K562 (cell line): ENCODE measurements around the gene TIAM1. TPM values are rescaled to one million over a fixed set of nuclear protein-coding genes. Genes with fewer than 3 reads are reported as not detected.

Experiments used
- ATAC-seq: fragments of 200-7000 bp; cut with Tn5 transposase; 3 replicates; pipeline ENCODE4 v1.9.1; 2020; ENCODE audit warnings: moderate library complexity
- BruUV-seq: library from RNA; stranded (reverse); fragments of 400-500 nt; replicated peaks from 2 replicates; lab custom pipeline; 2021; lab: Mats Ljungman, UMichigan
- CTCF ChIA-PET: fragments of 300-600 bp; formaldehyde crosslinking; extraction: SDS; loops from one replicate; lab custom pipeline; 2021; ENCODE audit warnings: low intra/inter-chr PET ratio; lab: Yijun Ruan, JAX
- POLR2A ChIA-PET: fragments of 300-600, 350-650 bp; sonication (Branson Sonifier 250); formaldehyde crosslinking; extraction: SDS; loops from one replicate; lab custom pipeline; 2021; ENCODE audit warnings: antibody characterized with exemption, inconsistent platforms; lab: Yijun Ruan, JAX
- DNase-seq, 4 experiments: peaks; one replicate each; pipeline versions ENCODE4 v3.0.0 to v3.0.0-alpha.2; 2011 to 2018; ENCODE audit warnings: low spot score in 3 of 4, mixed read lengths in 3 of 4; ENCODE audit errors: extremely low read depth in 1 of 4
- FAIRE-seq: peaks from 2 replicates; lab custom pipeline; 2011; peaks lifted over from hg19 to GRCh38; lab: Jason Lieb, UNC
- H2AFZ ChIP-seq: 2 replicates; pipeline ENCODE4 v1.6.0; 2011; ENCODE audit warnings: low read depth, low read length, control low read depth, inconsistent platforms
- H3K27ac ChIP-seq: fragments of 200-600 bp; 3 replicates; pipeline ENCODE4 v1.8.0; 2011; ENCODE audit warnings: low read depth, mild to moderate bottlenecking, control low read depth, inconsistent platforms, low read length, moderate library complexity, mixed read lengths; ENCODE audit errors: extremely low read depth
- H3K27me3 ChIP-seq, 2 experiments: fragments of 300-600 bp in 1 of 2; 2 replicates in 1 of 2; 3 replicates in 1 of 2; pipeline versions ENCODE4 v1.6.0 to v1.8.0; 2011; ENCODE audit warnings: inconsistent platforms in 2 of 2, low read length in 2 of 2, mild to moderate bottlenecking in 1 of 2, mixed read lengths in 1 of 2, moderate library complexity in 1 of 2; ENCODE audit not compliant: control insufficient read depth in 2 of 2, insufficient read depth in 2 of 2
- H3K36me3 ChIP-seq: fragments of 300-600 bp; 3 replicates; pipeline ENCODE4 v1.8.0; 2011; ENCODE audit warnings: mild to moderate bottlenecking, low read length, inconsistent platforms; ENCODE audit not compliant: control insufficient read depth, insufficient read depth
- H3K4me1 ChIP-seq, 2 experiments: fragments of 200-600 bp in 1 of 2; replicated peaks in 1 of 2; 2 replicates in 1 of 2; 3 replicates in 1 of 2; pipeline versions ENCODE4 v1.5.1 to v1.8.0; 2011; ENCODE audit warnings: inconsistent platforms in 2 of 2, low read length in 2 of 2, mild to moderate bottlenecking in 1 of 2, mixed read lengths in 1 of 2, moderate library complexity in 1 of 2; ENCODE audit not compliant: control insufficient read depth in 2 of 2, insufficient read depth in 2 of 2
- H3K4me2 ChIP-seq: 2 replicates; pipeline ENCODE4 v1.6.1; 2011; ENCODE audit warnings: low read length, control low read depth, inconsistent platforms, mixed read lengths; ENCODE audit not compliant: insufficient read depth
- H3K4me3 ChIP-seq: fragments of 200-600 bp; sonication (generic), shearing (Covaris generic); 2 replicates; pipeline ENCODE4 v1.5.1; 2016; ENCODE audit warnings: control low read depth, inconsistent platforms
- H3K79me2 ChIP-seq: fragments of 200-600 bp; 3 replicates; pipeline ENCODE4 v1.8.0; 2011; ENCODE audit warnings: low read length, inconsistent platforms; ENCODE audit not compliant: control insufficient read depth, insufficient read depth
- H3K9ac ChIP-seq, 2 experiments: 2 replicates each; pipeline versions ENCODE4 v1.6.0 to v1.6.1; 2011; ENCODE audit warnings: low read depth in 2 of 2, low read length in 2 of 2, control low read depth in 1 of 2, inconsistent platforms in 1 of 2, mild to moderate bottlenecking in 1 of 2, mixed read lengths in 1 of 2; ENCODE audit not compliant: insufficient read depth in 1 of 2
- H3K9me1 ChIP-seq: one replicate; pipeline ENCODE4 v1.6.0; 2011; ENCODE audit warnings: inconsistent platforms, mild to moderate bottlenecking, low read length, moderate library complexity; ENCODE audit not compliant: control insufficient read depth, insufficient read depth
- H3K9me3 ChIP-seq: replicated peaks from 2 replicates; pipeline ENCODE4 v1.5.1; 2011; ENCODE audit warnings: low read depth, low read length, inconsistent platforms; ENCODE audit not compliant: control insufficient read depth, insufficient read depth
- H4K20me1 ChIP-seq: replicated peaks from 2 replicates; pipeline ENCODE4 v1.6.1; 2011; ENCODE audit warnings: low read length, inconsistent platforms, mixed read lengths; ENCODE audit not compliant: control insufficient read depth, insufficient read depth
- RB1 ChIP-seq: fragments of 450-650 bp; IDR thresholded peaks from 2 replicates; pipeline ENCODE4 v1.6.1; 2017; ENCODE audit warnings: low read depth, mild to moderate bottlenecking
- ZMIZ1 ChIP-seq, 2 experiments: fragments of 150-350 bp in 1 of 2; IDR thresholded peaks; 2 replicates each; pipeline ENCODE4 v1.6.1; 2012 to 2016; ENCODE audit warnings: low read depth in 2 of 2, low read length in 2 of 2, mild to moderate bottlenecking in 1 of 2, moderate library complexity in 1 of 2
- ZNF133 ChIP-seq: fragments of 250-450 bp; sonication (Bioruptor Pico); IDR thresholded peaks from 2 replicates; pipeline ENCODE4 v1.4.0; 2020; ENCODE audit warnings: mild to moderate bottlenecking
- ZNF174 ChIP-seq: fragments of 250-450 bp; sonication (Bioruptor Pico); IDR thresholded peaks from 2 replicates; pipeline ENCODE4 v1.4.0; 2020; ENCODE audit warnings: mild to moderate bottlenecking
- WGBS: fragments of 100-300 bp; shearing (Covaris generic); methylation state at CpG from one replicate; pipeline ENCODE4 v1.1.6; 2016; ENCODE audit warnings: low coverage, mixed read lengths; ENCODE audit not compliant: insufficient coverage; ENCODE audit errors: missing lambda C conversion rate; 5-methylcytosine and 5-hydroxymethylcytosine counted together
- in situ Hi-C: fragments of 300-500 bp; cut with MboI; formaldehyde crosslinking; loops from 4 replicates; pipeline ENCODE4 v1.15.0; 2018; ENCODE audit warnings: inconsistent platforms, mixed read lengths
- intact Hi-C: fragments of 100-400 bp; cut with micrococcal nuclease; formaldehyde crosslinking; loops from 2 replicates; pipeline ENCODE4 v1.14.2; 2022
- polyA plus RNA-seq, 8 experiments: library from polyadenylated mRNA; depleted of rRNA in 4 of 8; stranded (reverse) in 5 of 8; unstranded in 3 of 8; fragments of >200 nt; fragmentation: Nextera tagmentation in 2 of 8; fragmentation: Illumina TruSeq in 1 of 8; extraction: Ambion mirVana in 2 of 8; extraction: Trizol in 1 of 8; gene quantifications; 2 replicates each; pipeline versions ENCODE4 v1.2.1 to v1.2.3, GENCODE V29; 2011 to 2014; ENCODE audit warnings: inconsistent platforms in 1 of 8, missing spikeins in 1 of 8
- total RNA-seq, 7 experiments: library from RNA; depleted of rRNA in 6 of 7; stranded (reverse); fragments of >200 nt in 6 of 7; fragmentation: Illumina TruSeq in 2 of 7; extraction: Trizol in 2 of 7; gene quantifications; 2 replicates each; pipeline versions ENCODE4 v1.2.1 to v1.2.3, GENCODE V29; 2011 to 2021; ENCODE audit warnings: low replicate concordance in 1 of 7

Gene TIAM1
- total and polyA plus RNA-seq, 9 of the 15 experiments (the other 6 are each of a cell fraction or from before 2014, with no cell fraction given): 0.11 TPM; not detected in 8

DNA sequence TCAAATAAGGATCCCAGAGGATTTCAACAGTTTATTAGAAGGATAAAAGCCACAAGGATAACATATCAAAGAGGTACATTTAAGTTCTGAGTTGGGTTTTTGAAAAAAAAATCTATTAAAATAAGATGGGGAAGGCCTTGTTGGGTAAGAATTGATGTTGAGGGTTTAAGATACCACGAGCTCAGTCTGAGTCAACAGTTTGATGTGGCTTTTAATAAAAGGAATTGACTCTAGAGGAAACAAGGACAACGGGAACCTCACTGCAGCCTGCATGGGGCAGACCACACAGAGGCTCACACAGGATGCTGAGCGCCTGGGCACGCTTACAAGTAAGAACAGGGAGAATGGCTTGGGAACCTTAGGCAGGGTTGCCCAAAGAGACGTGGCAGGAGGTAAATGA, 107.5 kb downstream of the TIAM1 start (continued):
- TF ChIP-seq ZMIZ1 (IDR thresholded peaks at IDR 0.05; ENCODE audit: low read depth in 2 of 2, low read length in 2 of 2): no peak

DNA sequence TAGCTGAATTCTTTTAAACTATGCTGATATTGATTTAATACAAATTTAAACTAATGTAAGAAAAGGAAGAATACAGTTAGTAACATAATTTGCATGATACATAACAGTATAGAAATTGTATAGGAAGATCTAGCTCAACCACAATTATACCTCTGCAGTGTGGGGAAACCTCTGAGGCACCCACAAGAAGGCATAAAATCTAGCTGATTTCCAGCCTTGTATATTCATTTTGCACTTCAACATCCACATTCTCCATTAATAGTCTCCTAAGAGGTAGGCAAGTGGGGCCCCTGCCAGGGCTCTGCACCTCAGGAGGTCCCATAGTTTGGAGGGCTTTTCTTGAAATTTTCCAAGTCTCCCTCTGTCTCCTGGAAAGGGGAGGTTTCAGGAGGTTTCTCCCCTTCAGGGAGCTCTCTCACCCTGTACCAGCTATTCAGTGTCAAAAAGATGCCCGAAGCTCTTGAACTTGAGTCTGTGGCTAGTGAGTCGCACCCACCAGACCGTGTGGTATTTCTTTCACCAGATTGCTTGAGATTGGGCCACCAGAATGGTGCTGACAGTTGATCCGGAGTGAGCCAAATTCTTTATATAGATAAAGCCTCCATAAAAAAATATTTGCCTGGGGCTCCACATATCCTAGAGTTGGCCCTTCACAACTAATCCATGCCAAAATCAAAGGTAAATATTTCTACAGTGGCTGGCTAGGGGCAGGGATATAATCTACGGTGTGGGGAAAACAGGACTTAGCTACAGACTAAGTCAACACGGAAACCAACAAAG, 108.2 kb downstream of the TIAM1 start:
- Histone ChIP-seq H3K4me1 (no peaks in the 10 kb centered on the region), H3K27ac (no peak overlapping the region), H3K9ac (no peak overlapping the region), H3K4me3 (no peak overlapping the region), H3K4me2 (no peak overlapping the region), H3K27me3 (peaks cover 2 to 3% of the 10 kb centered on the region in 2 experiments; a peak in 3 of 5 replicates), H3K79me2 (no peaks in the 10 kb centered on the region), H2AFZ (no peak overlapping the region), H4K20me1 (no peaks in the 10 kb centered on the region), H3K36me3 (no peaks in the 10 kb centered on the region)
- BruUV-seq: no TSS peak
- no peak for FAIRE-seq
- intact Hi-C loops: no loop called here
- POLR2A ChIA-PET: no interaction called here
- TF ChIP-seq ZNF174 (CRISPR knock-in tag): no peak
- no peak for TF ChIP-seq RB1
- TF ChIP-seq ZNF133 (CRISPR knock-in tag): no peak
- TF ChIP-seq, all 486 proteins: peak for 0
- in situ Hi-C loops: no loop called here
- ATAC-seq (no peak), DNase-seq (no peak)
- 1% methylated on average over 6 of the region's 6 CpGs for WGBS
- CTCF ChIA-PET: no interaction called here
- Histone ChIP-seq H3K9me3 (no peaks in the 10 kb centered on the region), H3K9me1 (no peaks in the 10 kb centered on the region)
